ENCODE data around the gene EFNA5. TPM values are rescaled to one million over a fixed set of nuclear protein-coding genes. Genes with fewer than 3 reads are reported as not detected.
A peak's percentile ranks its signal among the peaks of the same experiment; 100 is the strongest.

EFNA5 gene
- total and polyA plus RNA-seq, 2 experiments from 2014 or later: 8.5 to 18.8 TPM

- H3K27ac ChIP-seq: peak overlapping the region; percentile 28
- peak overlapping the region; percentile 54 for H3K4me2 ChIP-seq
- no peak overlapping the region for H3K4me3 ChIP-seq
- H3K9me3 ChIP-seq (ENCODE audit: low read depth): no peaks in the 10 kb centered on the region
- no peaks in the 10 kb centered on the region for H3K36me3 ChIP-seq (replicated peaks; ENCODE audit: insufficient read depth, low read depth)
- H3K4me1 ChIP-seq (ENCODE audit: insufficient read depth): peaks cover 31% of the 10 kb centered on the region
- no peaks in the 10 kb centered on the region for H3K27me3 ChIP-seq
- WGBS (ENCODE audit: low lambda C conversion rate, missing lambda C conversion rate): 67% methylated on average over 5 of the region's 5 CpGs
- H2AFZ ChIP-seq: no peak overlapping the region
- no peak for DNase-seq (ENCODE audit: low spot score)
- peak; percentile 4 for TF ChIP-seq CTCF (IDR thresholded peaks at IDR 0.05; ENCODE audit: poor library complexity)
- no peak for TF ChIP-seq EZH2 (IDR thresholded peaks at IDR 0.05; ENCODE audit: borderline replicate concordance)
- H3K79me2 ChIP-seq: peaks cover 11% of the 10 kb centered on the region
- no peaks in the 10 kb centered on the region for H4K20me1 ChIP-seq (ENCODE audit: insufficient read depth, poor library complexity, severe bottlenecking)
- H3K9me2 ChIP-seq (replicated peaks; ENCODE audit: insufficient read depth): peaks cover 3% of the 10 kb centered on the region
Measured at GRCh38 chr5:107389130-107389774, 281.5 kb downstream of the EFNA5 start.

- Histone ChIP-seq H2AFZ (no peak overlapping the region), H3K4me2 (peak overlapping the region; percentile 54), H3K4me3 (no peak overlapping the region), H3K4me1 (ENCODE audit: insufficient read depth) (peaks cover 23% of the 10 kb centered on the region), H3K9me3 (ENCODE audit: low read depth) (no peaks in the 10 kb centered on the region), H3K36me3 (replicated peaks; ENCODE audit: insufficient read depth, low read depth) (no peaks in the 10 kb centered on the region), H3K79me2 (peaks cover 5% of the 10 kb centered on the region), H3K27me3 (no peaks in the 10 kb centered on the region), H4K20me1 (ENCODE audit: insufficient read depth, poor library complexity, severe bottlenecking) (no peaks in the 10 kb centered on the region), H3K9me2 (replicated peaks; ENCODE audit: insufficient read depth) (peaks cover 3% of the 10 kb centered on the region), H3K27ac (peak overlapping the region; percentile 28)
- 23% methylated on average over 8 of the region's 8 CpGs for WGBS (ENCODE audit: low lambda C conversion rate, missing lambda C conversion rate)
- TF ChIP-seq EZH2 (IDR thresholded peaks at IDR 0.05; ENCODE audit: borderline replicate concordance) (no peak), CTCF (IDR thresholded peaks at IDR 0.05; ENCODE audit: poor library complexity) (no peak), EZH2phosphoT487 (IDR thresholded peaks at IDR 0.05; ENCODE audit: low read depth, severe bottlenecking, unreplicated experiment) (peak; percentile 89)
- peak; percentile 25 for DNase-seq (ENCODE audit: low spot score)
Measured at GRCh38 chr5:107388141-107388861, 282.4 kb downstream of the EFNA5 start.

- no peak overlapping the region for H3K4me3 ChIP-seq
- TF ChIP-seq EZH2phosphoT487 (IDR thresholded peaks at IDR 0.05; ENCODE audit: low read depth, severe bottlenecking, unreplicated experiment) (no peak), EZH2 (IDR thresholded peaks at IDR 0.05; ENCODE audit: borderline replicate concordance) (no peak), CTCF (IDR thresholded peaks at IDR 0.05; ENCODE audit: poor library complexity) (no peak)
- H3K4me2 ChIP-seq: peak overlapping the region; percentile 54
- H3K27me3 ChIP-seq: no peaks in the 10 kb centered on the region
- H2AFZ ChIP-seq: no peak overlapping the region
- peak overlapping the region; percentile 15 for H3K27ac ChIP-seq
- no peaks in the 10 kb centered on the region for H4K20me1 ChIP-seq (ENCODE audit: insufficient read depth, poor library complexity, severe bottlenecking)
- H3K4me1 ChIP-seq (ENCODE audit: insufficient read depth): peaks cover 23% of the 10 kb centered on the region
- 64% methylated on average over 6 of the region's 6 CpGs for WGBS (ENCODE audit: low lambda C conversion rate, missing lambda C conversion rate)
- H3K9me2 ChIP-seq (replicated peaks; ENCODE audit: insufficient read depth): peaks cover 3% of the 10 kb centered on the region
- peaks cover 5% of the 10 kb centered on the region for H3K79me2 ChIP-seq
- no peaks in the 10 kb centered on the region for H3K36me3 ChIP-seq (replicated peaks; ENCODE audit: insufficient read depth, low read depth)
- DNase-seq (ENCODE audit: low spot score): no peak
- no peaks in the 10 kb centered on the region for H3K9me3 ChIP-seq (ENCODE audit: low read depth)
Measured at GRCh38 chr5:107387526-107388140, 283.1 kb downstream of the EFNA5 start.
